Astrocyte of the spinal cord (primary cell): ENCODE measurements around the gene LINGO3.

Experiments
- DNase-seq: peaks from one replicate; pipeline ENCODE4 v3.0.0; 2011; ENCODE audit warnings: low read depth, low spot score
- H3K4me3 ChIP-seq: 2 replicates; pipeline ENCODE4 v1.5.1; 2011; ENCODE audit warnings: low read depth, mild to moderate bottlenecking, low read length, moderate library complexity
- in situ Hi-C: cut with HindIII; loops from 2 replicates; pipeline ENCODE4 v1.10.0; 2017; ENCODE audit warnings: low sequenced_read_pairs
- TF ChIP-seq, protein P1 (sequence below): IDR thresholded peaks from 2 replicates; pipeline ENCODE4 v1.5.1; 2012; ENCODE audit warnings: low read depth, mild to moderate bottlenecking, low read length, inconsistent platforms

LINGO3 gene

DNA sequence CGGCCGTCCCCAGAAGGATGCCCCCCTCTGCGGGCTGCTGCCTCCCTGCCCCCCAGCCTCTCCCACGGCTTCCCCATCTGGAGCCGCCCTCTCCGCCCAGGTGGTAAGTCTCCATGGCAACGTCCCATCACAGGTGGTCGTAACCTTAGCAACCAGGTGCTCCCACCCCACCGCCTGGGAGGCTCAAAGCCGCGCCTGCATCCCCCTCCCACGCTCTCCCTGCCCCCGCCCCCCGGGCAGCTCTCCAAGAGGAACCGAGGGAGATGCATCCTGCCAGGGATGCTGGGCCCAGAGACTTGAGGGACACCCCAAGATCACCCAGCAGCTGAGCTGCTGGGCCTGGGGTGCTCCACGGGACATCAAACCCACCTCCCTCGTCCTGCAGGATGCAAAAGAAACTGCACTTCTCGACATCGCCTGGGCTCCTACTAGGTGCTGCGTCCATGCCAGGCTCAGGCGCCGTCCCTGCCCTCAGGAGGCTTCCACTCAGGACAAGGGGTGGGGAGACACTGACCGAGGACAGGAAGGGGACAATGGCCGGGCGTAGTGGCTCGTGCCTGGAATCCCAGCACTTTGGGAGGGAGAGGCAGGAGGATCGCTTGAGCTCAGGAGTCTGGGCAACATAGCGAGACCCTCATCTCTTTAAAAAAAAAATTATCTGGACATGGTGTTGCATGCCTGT is 5.0 kb upstream of the LINGO3 start:
- no peak overlapping the region for H3K4me3 ChIP-seq
- TF ChIP-seq, protein P1, sequence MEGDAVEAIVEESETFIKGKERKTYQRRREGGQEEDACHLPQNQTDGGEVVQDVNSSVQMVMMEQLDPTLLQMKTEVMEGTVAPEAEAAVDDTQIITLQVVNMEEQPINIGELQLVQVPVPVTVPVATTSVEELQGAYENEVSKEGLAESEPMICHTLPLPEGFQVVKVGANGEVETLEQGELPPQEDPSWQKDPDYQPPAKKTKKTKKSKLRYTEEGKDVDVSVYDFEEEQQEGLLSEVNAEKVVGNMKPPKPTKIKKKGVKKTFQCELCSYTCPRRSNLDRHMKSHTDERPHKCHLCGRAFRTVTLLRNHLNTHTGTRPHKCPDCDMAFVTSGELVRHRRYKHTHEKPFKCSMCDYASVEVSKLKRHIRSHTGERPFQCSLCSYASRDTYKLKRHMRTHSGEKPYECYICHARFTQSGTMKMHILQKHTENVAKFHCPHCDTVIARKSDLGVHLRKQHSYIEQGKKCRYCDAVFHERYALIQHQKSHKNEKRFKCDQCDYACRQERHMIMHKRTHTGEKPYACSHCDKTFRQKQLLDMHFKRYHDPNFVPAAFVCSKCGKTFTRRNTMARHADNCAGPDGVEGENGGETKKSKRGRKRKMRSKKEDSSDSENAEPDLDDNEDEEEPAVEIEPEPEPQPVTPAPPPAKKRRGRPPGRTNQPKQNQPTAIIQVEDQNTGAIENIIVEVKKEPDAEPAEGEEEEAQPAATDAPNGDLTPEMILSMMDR, result no peak
- DNase-seq, result no peak
- in situ Hi-C loops, result no loop called here

DNA sequence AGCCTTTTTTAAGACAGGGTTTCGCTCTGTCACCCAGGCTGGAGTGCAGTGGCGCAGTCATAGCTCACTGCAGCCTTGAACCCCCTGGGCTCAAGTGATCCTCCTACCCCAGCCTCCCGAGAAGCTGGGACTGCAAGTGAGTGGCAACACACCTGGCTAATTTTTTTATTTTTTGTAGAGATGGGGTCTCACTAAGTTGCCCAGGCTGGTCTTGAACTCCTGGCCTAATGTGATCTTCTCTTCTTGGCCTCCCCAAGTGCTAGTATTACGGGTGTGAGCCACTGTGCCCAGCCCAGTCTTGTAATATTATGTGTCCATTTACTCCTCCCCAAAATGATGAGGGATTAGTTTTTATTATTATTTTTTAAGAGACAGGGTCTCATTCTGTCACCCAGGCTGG is 3.1 kb upstream of the LINGO3 start:
- in situ Hi-C loops, result no loop called here
- TF ChIP-seq, protein P1, result no peak
- no peak overlapping the region for H3K4me3 ChIP-seq

DNA sequence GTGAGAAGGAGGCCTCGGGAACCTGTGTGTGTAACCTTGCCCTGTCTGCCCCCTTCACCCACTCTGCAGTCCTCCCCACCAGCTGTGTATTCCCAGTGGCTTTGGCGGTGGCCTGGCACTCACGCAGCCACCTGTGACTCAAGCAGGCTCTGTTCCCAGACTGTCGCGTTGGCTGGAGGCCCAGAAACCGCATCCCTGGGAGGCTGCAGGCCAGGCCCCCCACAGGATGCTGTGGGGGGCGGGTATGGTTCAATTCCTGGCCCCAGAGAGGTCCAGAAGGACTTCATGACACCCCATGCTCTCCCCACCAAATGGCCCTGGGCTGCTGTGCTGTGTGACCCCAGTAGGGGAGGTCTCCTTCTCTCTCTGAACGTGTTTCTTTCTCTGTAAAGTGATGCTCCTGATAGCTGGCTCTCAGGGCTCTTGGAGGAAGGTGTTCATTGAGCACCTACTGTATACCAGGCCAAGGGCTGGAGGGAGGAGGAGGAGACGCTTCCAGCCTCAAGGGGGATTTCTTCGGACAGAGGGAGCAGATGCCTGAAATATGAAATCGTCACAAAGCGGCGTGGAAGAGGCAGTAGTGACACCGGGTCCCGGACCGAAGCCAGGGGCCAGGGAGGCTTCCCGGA is 1.9 kb upstream of the LINGO3 start:
- in situ Hi-C loops, result no loop called here
- no peak overlapping the region for H3K4me3 ChIP-seq
- TF ChIP-seq, protein P1, result no peak
- DNase-seq, result peak; percentile 45

More for the DNA sequence above, 3.1 kb upstream of the LINGO3 start:
- no peak for DNase-seq

DNA sequence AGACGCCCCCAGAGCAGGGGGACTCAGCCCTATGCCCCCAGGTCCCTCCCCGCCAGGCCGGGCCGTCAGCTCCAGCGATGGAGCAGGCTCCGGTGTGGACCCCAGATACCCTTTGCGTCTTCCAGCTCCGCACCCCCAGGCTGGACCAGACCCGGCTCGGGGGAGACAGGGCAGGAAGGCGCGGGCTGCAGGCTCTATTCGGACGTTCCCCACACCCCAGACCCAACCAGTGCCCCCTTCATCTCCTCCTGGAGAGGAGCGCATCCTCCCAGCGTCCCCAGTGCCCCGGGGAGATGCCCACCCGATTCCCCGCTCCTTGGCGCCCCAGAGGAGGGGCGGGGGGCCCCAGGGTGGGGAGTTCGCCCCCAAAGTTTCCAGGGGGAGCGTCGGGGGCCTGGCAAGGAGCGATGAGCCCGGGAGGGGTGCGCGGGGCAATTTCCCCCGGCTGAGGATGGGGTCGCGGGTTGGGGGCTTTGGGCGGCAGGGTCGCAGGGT is 389 bp downstream of the LINGO3 start:
- TF ChIP-seq, protein P1, result no peak
- no peak overlapping the region for H3K4me3 ChIP-seq
- in situ Hi-C loops, result no loop called here
- no peak for DNase-seq

DNA sequence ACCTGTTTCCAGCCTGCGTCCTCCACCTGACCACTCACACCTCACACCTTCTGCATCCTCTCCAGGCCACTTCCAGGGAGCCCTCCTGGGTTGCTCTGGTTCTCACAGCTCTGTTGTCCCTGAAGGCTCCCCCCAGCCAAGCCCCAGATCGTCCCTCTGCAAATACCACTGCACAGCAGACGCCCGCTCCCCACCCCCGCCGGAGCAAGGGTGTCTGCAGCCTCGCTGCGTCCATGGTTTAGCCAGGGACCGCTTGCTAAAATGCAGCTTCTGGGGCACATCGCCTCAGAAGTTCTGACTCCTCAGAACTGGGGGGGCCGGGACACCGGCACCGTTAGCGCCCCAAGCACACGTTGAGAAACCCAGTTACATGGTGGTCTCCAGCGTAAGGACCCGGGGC is 983 bp downstream of the LINGO3 start:
- DNase-seq, result no peak
- TF ChIP-seq, protein P1, result no peak

DNA sequence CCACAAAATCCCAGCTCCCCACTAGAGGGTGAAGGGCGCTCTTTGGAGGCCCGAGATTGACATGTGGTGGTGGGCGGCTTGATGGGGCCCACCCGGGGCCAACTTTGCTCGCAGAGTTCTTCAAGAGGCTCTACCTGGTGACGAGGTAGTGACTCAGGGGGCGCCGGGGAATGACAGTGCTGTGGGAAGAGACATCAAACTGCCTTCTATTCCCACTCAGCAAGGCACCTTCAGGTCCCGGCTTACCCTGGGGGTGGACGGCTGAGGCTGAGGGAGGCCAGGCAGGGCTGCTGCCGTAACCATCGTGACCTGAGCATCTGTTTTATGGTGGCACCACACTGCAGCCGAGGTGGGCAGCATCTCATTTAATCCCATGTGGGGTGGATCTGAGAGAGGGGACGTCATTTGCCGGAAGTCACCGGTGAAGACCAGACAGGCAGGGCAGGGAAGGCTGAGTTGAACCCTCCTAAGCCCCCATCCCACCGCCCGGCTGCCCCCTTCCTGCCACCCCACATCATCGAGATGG is 1.6 kb downstream of the LINGO3 start:
- no peak for DNase-seq
- TF ChIP-seq, protein P1, result no peak
- in situ Hi-C loops, result no loop called here
- H3K4me3 ChIP-seq, result no peak overlapping the region

More for the DNA sequence above, 983 bp downstream of the LINGO3 start:
- H3K4me3 ChIP-seq, result no peak overlapping the region
- in situ Hi-C loops, result no loop called here
